GM21360 (cell line): Measurements from ENCODE around the gene MAP3K10.
"Not testable (repeated sequence)": the region's sequence is repeated elsewhere in the genome, so short reads cannot be mapped to it uniquely, and the experiment has no call there.

Experiments
- ATAC-seq: cut with Tn5 transposase; IDR thresholded peaks from one replicate; pipeline ENCODE4 v1.9.1; 2021; ENCODE audit warnings: mild to moderate bottlenecking, moderate library complexity; ENCODE audit not compliant: unreplicated experiment

Gene MAP3K10

GRCh38 chr19:40216777-40217026, 25.5 kb downstream of the MAP3K10 start:
- no peak for ATAC-seq

GRCh38 chr19:40217027-40217810, 26.0 kb downstream of the MAP3K10 start:
- ATAC-seq: no peak

- no peak for ATAC-seq
These were observed 27.0 kb downstream of the MAP3K10 start, which contains the start of gene TTC9B for GRCh38 chr19:40217934-40218890. TTC9B (minus strand) TSS chr19:40218384; CDS start chr19:40218381, 3 bp downstream.

DNA sequence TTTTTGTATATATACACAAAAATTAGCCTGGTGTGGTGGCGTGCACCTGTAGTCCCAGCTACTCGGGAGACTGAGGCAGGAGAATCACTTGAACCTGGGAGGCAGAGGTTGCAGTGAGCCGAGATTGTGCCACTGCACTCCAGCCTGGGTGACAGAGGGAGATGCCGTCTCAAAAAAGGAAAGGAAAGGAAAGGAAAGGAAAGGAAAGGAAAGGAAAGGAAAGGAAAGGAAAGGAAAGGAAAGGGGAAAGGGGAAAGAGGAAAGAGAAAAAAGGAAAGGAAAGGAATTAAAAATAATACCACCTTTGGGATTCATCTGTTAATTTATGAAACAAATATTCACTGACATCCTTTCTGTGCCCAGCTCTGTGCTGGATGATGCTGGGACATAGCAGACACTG, 27.8 kb downstream of the MAP3K10 start:
- ATAC-seq: not testable (repeated sequence)

DNA sequence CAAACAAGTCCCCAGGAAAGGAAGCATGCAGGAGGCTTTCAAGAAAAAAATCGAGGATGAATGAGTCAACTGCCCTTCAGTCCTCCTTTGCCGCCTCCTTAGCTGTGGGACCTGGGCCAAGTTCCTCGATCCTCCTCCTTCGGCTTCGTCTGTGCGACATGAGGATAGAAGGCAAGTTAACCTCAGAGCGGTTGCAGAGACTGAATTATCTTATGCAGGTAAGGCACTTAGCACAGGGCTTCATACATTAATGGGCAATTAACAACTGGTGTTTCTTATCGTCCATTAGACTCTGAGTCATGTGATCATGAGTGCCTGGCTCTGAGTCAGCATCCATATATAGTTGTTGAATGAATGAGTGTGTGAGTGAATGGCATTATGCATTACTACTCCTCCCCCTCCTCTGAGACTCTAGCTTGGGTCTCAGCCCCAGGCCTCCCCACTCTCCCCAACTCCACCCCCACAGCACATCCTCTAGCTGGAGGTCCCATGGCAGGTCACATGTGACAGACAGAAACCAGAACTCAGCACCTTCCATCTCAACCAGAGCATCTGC, 28.6 kb downstream of the MAP3K10 start:
- no peak for ATAC-seq

DNA sequence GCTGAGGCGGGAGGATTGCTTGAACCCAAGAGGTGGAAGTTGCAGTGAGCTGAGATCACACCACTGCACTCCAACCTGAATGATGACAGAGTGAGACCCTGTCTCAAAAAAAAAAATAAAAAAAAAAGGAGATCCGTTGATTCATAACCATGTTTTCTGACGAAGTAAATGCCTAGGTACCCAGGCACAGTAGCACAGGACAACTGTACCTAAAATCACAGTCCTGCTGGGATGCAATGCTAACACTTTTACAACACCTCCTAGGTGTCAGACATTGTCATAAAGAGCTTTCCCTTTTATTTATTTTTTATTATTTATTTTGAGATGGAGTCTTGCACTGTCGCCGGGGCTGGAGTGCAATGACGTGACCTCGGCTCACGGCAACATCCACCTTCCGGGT, 29.4 kb downstream of the MAP3K10 start:
- no peak for ATAC-seq

DNA sequence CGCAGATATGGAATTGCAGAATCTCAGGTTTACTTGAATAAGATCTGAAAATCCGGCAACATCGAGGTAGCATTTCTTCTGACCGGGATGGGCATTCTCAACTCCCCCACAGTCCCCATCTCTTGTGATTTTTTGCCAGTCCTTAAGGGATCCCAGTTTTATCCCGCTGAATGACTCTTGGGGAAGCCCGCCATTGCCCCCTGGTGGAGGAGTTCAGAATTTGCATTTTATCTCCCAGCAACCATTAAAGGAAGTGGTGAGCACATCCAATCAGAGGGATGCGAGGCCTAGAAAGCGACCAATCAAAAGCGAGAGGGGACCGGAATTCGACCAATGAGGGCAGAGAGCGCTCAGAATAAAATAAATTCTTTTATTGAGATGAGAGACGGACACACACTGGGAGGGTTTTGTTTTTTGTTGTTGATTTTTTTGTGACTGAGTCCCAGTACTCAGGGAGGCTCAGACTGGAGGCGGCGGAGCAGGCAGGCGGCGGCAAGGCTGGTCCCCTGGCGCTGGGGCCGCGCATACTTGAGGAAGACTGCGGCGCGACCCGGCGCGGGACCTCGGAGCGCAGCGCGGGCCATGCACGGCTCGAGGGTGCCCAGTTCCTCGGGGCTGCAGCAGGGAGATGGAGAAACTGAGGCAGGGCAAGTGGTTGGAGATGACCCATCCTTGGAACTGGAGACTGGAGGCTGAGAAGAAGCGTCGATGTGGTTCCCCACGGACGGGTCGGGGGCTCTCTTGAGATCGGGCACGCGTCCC, 30.8 kb downstream of the MAP3K10 start:
- ATAC-seq: no peak

DNA sequence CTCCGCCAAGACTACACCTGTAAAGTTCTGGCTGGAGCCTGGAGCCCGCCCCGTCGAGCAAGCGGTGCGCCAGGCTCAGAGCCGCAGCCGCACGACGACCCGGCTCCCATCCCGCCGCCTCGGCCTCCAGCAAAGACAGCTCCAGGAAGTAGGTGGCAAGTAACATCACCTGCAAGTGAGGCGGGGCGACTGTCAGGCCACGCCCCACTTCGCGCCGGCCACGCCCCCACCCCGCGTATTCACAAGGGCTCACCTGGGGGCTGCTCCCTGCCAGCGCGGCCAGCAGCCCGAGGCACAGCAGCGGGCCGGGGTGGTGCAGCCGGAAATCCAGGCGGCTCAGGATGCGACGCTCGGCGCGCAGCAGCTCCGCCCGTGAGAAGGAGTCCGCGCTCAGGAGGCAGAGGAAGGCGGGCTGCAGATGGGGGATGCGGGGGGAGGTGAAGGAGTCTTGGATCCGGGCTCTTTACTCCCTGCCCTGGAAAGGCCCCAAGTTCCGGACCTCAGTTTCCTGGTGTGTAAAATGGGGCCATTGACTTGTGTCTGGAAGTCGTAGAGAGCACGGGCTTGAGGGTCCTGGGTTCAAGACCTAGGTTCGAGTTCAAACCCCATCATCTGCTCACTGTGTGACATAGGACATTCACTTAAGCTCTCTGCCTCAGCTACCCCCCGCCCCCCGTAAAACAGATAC, 32.1 kb downstream of the MAP3K10 start:
- no peak for ATAC-seq

GRCh38 chr19:40224342-40225150, 33.3 kb downstream of the MAP3K10 start:
- no peak for ATAC-seq

DNA sequence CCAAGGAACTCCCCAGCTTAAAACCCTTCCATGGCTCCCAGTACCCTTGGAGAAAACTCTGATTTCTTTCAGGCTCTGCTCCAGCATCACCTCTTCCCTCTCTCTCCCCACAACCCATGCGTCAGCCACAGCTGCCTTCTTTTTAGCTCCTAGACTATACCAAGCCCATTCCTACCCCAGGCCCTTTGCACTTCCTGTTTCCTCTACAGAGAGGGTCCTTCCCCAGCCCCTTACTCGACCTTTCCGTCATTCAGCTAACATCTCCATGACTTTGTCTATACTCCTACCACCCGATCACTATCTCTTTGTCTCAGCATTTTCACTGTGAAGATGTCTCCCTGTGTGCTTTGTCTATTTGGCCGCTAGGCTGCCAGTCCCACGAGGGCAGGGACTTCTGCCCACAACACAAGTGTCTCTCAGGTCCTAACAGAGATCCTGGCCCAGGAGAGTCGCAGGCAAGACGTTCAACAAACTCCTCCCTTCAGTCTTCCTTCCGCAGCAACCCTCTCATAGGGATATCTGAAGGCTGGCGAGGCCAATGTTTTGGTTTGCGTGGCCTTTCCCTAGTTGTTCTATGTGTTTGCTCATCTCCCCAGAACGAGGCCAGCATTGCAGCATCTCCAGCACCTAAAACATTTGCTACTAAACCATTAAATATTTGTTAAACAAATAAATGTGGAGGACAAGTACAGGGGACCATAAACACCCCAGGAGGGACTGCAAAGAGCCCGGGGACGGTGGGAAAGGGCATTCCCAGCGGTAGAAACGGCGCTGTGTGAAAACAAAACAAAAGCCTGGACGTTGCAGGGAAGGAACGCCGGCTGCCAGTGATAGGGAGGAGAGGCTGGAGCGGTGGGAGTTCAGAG, 34.4 kb downstream of the MAP3K10 start:
- ATAC-seq: no peak

- ATAC-seq: no peak
These were observed 37.1 kb downstream of the MAP3K10 start for GRCh38 chr19:40228346-40228745.

- ATAC-seq: no peak
These were observed 37.6 kb downstream of the MAP3K10 start for GRCh38 chr19:40228863-40229262.

DNA sequence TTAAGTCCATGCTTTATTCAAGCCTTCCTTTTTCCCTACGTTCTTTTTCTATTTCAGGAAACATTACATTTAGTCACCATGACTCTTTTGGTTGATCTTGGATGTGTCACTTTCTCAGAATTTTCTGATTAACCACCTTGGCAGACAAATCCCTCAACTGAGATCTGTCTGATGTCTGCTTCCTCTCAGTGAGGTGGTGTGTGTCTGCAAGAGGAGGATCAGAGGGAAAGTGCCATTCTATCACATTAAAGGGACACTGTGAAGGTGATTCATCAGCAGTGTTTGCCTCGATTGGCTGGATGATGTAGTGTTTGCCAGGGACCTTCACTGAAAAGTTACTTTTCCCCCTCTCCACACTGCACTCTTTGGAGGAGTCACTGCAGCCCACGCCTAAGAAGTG, 38.3 kb downstream of the MAP3K10 start:
- ATAC-seq: no peak

DNA sequence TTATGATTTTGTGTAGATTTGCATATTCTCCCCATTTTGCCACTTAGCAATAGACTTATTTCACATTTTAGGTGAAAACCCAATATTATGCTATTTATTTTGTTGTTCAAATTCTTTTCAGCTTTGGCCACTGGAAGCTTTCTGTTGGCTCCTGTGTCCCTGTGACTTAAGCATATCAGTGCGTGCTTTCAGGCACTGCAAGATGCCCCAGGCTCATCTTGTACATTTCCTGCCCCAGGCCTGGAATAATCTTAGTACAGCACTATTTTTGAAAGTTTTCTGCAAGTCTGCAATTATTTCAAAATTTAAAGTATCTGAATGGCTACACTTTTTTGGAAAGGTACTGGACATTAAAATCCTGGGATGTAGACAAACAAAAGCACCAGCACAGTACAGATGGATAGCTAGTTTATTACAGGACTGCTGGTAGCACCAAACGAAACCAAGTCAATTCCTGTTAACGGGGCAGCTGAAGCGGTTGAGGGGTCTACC, 38.7 kb downstream of the MAP3K10 start:
- ATAC-seq: no peak

DNA sequence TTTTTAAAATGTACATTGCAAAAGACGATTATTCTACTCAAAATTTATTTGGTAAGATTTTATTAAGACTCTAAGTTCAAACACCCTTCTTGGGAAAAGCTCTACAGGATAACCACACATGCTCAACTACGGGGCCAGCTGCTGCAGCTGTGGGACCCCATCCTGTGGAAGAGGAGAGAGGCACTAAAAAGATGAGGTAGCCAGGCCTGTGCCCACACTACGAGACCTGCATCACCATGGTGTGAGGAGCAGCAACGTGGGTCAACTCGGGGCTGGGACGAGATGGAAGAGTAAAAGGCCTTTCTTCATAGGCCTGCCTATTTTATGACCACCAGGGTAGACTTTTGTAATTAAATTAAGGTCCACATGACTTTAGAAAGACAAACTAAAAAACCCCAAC, 39.8 kb downstream of the MAP3K10 start:
- no peak for ATAC-seq

GRCh38 chr19:40231544-40232424, 40.6 kb downstream of the MAP3K10 start:
- no peak for ATAC-seq

DNA sequence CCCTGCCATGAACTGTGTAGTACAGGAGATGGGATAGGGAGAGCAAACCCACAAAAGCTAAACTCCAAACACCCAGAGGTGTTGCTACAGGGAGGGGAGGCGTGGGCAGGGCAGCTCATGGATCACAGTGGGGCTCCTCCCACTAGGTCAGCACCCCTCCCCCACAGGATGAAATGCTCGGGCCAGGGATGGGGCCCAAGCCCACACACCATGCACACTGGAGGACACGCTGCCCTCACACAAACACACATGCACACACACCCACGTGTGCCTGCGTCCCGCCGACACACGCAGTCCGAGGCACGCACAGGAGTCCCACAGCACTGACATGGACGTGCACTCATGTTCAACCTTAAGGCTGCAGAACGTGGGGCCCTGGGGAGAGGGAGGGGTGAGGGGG, 41.3 kb downstream of the MAP3K10 start:
- ATAC-seq: no peak
